Amniotic stem cell (primary cell): ENCODE measurements around the gene PCOLCE2.

Experiments
- DNase-seq: peaks from one replicate; lab custom pipeline; 2025; lab: John Stamatoyannopoulos, UW

The PCOLCE2 gene

GRCh38 chr3:142863930-142864920 lies 24.7 kb downstream of the PCOLCE2 start:
- no peak for DNase-seq

DNA sequence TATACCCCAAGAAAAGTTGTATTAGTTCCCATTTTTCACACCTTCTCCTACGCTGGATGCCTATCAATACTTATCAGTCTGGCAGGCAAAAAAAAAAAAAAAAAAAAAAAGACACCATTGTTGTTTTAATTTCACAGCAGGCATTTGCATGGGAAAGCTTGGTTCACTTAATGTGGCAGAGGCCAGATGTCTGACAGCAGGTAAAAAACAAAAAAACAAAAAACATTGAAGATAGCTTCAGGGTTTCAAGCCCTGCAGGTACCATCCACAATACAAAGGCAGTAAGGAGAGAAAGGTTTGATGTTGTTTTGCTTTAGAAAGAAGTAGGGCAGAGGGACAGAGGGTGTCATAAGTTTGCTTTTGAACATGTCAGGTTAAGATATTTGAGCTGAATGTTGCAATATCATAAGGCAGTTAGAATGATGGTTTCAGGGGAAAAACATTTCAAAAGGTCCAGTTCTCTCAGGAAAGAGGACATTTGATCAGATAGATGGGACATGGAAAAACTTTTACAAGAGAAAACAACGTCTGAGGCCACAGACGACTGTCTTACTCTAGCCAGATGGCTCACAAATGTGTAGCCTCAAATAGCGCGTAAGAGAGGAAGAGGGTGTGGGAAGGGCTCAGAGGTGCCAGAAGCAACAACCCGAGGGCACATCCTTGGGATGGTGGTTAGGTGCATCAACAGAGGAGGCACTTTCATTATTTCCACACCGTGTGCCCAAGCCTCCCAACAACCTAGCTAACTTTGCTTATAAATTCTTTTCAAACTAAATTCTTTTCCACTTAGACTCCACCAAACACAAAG lies 25.7 kb downstream of the PCOLCE2 start:
- DNase-seq: no peak

- no peak for DNase-seq
These were observed 27.0 kb downstream of the PCOLCE2 start for GRCh38 chr3:142861926-142862325.

- DNase-seq: no peak
These were observed 30.8 kb downstream of the PCOLCE2 start for GRCh38 chr3:142858043-142858442.

- DNase-seq: no peak
These were observed 31.8 kb downstream of the PCOLCE2 start for GRCh38 chr3:142857056-142857455.

DNA sequence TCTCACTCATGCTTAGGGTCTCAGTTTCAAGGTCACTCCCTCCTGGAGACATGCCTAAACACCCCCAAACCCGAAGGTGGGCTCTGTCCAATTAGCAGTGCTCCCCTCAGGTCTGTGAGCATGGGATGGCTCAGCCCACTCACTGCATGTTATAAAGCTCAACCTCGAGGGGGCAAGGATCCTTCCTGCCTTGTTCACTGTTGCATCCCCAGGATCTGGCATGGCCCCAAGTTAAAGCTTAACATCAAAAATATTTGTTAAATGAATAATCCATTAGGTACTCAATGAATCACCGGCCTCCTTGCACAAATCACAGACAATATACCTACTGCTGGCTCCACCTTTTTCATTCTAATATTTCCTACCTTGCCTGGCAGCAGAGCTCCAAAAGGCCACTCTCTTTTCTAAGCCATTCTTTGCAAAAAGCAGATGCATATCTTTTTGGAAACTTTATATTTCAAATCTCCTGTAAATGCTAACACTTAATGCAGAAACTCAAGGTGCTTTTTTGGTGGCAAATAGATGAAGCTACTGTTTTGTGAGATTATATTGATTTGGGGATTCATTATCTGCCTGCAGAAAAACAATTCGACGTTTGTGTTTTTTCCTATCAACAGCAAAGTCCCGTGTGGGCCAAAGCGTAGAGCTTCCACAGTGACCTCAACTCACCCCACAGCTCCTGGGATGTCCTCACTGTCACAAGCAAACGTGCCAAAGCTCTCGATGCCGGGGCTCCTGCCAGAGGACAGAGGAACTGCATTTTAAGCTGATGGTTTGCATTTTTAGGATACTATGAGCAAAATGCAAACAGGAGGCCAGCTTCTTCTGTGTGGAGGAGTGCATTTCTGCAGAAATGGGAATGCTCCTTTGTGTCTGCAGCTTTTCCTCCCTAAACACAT lies 35.4 kb downstream of the PCOLCE2 start:
- no peak for DNase-seq

- no peak for DNase-seq
These were observed 36.9 kb downstream of the PCOLCE2 start for GRCh38 chr3:142852009-142852408.

DNA sequence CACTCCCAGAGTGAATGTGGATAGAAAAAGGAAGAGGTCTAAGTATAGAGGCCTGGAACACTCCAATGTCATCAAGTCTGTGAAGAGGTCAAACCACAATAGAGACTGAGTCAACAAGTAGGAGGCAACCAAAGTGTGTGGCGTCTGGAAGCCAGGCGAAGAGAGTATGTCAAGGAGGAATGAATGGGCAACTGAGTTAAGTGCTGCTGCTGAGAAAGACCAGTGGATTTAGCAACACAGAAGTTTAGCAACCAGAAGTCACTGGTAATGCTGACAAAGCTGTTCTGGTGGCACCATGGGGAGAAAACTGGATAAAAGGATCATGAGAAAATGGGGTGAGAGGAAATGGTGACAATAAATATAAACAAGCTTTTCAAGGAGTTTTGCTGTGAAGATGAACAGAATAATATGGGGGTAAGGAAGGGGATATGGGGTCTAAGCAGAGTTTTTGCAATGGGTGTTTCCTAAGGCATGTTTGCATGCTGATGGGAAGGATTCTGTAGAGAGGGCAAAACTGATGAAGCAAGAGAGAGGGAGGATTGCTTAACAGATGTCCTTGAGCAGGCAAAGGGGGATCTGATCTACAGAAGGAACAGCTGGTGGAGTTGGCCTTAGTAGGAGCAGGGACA lies 38.4 kb downstream of the PCOLCE2 start:
- no peak for DNase-seq

DNA sequence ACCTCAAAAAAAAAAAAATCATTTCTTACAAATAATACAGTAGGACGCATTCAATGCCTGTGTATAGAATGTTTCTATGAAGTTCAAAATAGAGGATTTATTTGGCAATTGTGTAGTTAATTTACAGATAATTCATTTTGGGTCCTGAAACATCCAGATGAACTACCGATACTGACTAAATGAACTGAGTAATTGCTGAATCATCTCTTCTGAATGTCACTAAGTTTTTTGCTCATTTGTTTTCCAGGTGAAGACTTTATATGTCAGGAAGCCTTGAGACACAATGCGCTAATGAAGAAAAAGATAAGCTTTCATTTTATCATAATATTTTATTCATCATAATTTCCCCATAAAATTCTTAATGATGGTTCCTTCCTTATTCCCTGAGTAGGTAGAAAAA lies 39.7 kb downstream of the PCOLCE2 start:
- DNase-seq: no peak

DNA sequence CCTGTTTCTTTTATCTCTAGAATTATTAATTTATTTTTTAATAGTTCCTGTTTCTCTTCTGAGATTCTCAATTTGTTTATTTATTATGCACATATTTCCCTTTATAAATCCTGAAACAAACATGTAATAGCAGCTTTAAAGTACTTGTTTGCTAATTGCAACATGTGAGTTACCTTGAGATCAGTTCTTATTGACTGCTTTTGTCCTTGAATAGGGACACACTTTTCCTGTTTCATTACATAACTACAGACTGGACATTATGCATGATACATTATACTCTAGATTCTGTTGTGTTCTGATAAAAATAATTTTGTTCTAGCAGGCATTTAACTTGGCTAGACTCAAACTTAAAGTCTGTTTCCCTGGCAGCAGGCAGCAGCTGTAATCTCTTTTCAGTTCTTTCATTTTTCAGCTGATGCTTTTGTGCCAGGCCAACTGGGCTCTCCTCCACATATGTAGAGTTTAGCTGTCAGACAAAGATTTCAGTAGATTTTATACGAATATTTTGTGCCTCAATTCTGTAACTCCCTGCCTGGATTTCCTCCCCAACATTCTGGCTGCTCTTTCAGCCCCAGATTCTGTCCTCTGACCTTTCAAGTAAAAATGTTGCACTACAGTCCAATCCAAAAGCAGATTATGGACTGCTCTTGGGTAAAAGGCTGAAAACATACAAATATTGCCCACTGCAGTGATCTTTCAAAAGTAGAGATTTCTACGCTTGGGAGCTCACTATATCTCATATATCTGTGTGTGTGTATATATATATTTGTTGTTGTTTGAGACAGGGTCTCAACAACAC lies 41.9 kb downstream of the PCOLCE2 start:
- DNase-seq: no peak

DNA sequence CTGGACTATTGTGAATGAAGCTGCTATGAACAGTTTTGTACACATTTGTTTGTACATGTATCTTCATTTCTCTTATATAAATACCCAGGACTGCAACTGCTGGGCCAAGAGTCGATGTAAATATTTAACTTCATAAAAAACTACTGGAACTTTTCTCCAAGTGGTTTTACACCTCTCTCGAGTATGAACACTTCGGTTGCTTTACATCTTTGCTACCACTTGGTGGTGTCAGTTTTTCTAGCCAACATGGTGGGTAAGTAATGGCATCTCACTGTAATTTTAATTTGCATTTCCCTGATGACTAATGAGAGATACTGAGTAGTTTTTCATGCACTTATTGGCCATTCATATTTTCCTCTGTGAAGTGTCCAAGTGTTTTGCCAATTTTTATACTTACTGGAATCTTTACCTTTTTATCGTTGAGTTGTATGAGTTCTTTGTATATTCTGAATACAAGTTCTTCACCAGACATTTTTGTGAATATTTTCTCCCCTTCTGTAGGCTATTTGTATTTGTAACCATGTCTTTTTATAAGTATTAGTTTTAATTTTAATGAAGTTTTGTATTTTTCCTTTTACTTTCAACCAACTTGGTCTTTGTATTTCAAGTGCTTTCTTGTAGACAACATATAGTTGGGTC lies 44.4 kb downstream of the PCOLCE2 start:
- DNase-seq: peak; percentile 14

- DNase-seq: no peak
These were observed 49.1 kb downstream of the PCOLCE2 start for GRCh38 chr3:142839831-142840230.

GRCh38 chr3:142837526-142837925 lies 51.4 kb downstream of the PCOLCE2 start:
- no peak for DNase-seq

GRCh38 chr3:142828703-142829305 lies 60.1 kb downstream of the PCOLCE2 start:
- DNase-seq: peak; percentile 63

DNA sequence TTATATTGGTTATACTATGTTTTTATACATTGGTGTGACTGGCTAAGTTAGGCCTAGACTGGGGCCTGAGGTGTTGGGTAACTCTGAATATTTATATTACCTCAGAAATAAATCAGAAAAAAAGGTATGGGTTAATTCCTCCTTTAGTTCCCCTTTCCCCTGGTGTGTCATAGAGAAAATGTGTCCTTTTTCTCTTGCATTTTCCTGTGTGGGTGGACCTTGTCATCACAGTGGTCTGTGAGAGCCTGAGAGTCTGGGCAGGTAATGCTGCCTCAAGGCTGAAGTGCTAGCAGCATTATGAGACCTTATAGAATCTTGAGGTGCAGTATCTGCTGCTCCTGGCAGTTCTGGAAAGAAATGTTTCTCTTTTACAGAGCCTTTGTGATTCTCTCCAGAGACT lies 69.7 kb downstream of the PCOLCE2 start:
- DNase-seq: no peak

DNA sequence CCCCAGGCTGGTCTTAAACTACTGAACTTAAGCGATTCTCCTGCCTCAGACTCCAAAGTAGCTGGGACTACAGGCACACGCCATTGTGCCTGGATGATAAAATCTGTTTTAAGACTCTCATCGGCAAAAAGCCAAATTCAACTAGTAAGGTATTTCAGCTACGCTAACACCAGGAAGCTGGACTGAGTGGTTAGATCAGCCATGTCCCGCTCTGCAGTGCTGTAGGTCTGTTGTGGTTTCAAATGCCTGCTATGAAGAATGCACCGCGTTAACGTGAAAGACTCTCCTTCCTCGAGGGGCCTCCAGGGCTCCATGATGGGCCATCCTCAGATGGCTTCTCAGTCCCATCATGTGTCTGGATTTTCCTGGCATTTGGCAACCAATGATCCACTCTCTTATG lies 70.2 kb downstream of the PCOLCE2 start:
- DNase-seq: no peak

DNA sequence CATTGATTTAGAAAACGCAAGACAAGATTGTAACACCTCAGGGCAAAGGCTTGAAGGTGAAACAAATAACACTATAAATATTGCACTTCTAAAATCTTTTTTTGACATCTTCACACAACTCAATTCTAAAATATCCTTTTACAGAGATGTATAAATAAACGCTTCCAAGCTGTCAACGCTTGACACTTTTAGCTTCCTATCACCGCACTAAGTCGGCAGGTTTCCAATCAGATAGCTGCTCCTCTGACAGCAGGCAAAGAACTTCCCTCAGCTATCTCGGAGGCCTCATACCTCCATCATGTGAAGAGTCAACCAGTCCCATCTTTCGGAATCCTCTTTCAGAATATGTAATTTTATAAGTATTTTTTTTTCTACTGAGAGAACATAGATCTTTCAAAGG lies 71.0 kb downstream of the PCOLCE2 start:
- no peak for DNase-seq

DNA sequence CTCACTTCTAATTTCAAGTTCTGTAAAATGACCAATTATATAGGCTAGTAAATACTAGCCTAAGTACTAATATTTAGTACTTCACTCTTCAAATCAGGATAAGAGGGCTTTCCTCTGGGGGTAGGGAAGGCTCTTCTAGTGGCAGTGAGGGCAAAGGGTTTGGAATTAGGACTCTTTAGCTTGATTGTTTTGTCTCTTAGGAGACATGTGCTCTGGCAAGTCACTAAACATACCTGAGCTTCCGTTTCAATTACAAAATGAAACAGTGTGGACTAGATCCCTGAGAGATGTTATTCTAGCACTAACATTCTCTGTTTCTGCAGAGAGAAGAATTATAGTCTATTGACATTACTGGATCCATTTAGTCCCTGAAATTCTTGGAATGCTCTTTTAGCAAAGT lies 71.5 kb downstream of the PCOLCE2 start:
- DNase-seq: no peak

GRCh38 chr3:142815803-142816202 lies 73.1 kb downstream of the PCOLCE2 start:
- DNase-seq: no peak

- DNase-seq: no peak
These were observed 79.6 kb downstream of the PCOLCE2 start for GRCh38 chr3:142809259-142809658.
